Activated CD8-positive, alpha-beta memory T cell treated with anti-CD3 and anti-CD28 coated beads for 1 hour (primary cell): Measurements from ENCODE around the gene SLC9A9.
"Not testable (repeated sequence)": the region's sequence is repeated elsewhere in the genome, so short reads cannot be mapped to it uniquely, and the experiment has no call there.

Experiments
- DNase-seq, 2 donors: peaks; one replicate each; pipeline ENCODE4 v3.0.0-alpha.2; 2020; ENCODE audit warnings: low read depth in 1 of 2; ENCODE audit errors: extremely low read depth in 1 of 2

The SLC9A9 gene

DNA sequence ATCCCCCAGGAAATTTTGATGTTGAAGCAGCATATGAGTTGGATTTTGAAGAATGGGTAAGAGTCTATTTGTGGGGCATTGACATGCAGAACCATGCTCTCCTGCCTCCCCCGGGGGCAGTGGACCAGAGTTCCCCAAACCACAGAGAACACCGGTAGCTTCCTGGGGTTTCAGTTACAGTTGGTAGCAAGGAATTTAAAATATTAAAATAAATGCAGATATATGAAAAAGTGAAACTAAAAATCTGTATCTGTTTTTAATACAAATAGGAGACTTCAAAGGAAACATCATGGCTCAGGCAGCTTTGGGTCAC lies 37.4 kb downstream of the SLC9A9 start:
- DNase-seq, result no peak

GRCh38 chr3:143810166-143810952 lies 37.9 kb downstream of the SLC9A9 start:
- no peak for DNase-seq

GRCh38 chr3:143809121-143809621 lies 39.1 kb downstream of the SLC9A9 start:
- no peak for DNase-seq

- no peak for DNase-seq
Measured at GRCh38 chr3:143808030-143808429, 40.2 kb downstream of the SLC9A9 start.

- no peak for DNase-seq
Measured at GRCh38 chr3:143806038-143806437, 42.2 kb downstream of the SLC9A9 start.

DNA sequence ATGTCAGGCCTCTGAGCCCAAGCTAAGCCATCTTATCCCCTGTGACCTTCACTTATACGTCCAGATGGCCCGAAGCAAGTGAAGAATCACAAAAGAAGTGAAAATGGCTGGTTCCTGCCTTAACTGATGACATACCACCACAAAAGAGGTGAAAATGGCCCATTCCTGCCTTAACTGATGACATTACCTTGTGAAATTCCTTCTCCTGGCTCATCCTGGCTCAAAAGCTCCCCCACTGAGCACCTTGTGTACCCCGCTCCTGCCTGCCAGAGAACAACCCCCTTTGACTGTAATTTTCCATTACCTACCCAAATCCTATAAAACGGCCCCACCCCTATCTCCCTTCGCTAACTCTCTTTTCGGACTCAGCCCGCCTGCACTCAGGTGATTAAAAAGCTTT lies 42.8 kb downstream of the SLC9A9 start:
- not testable (repeated sequence) for DNase-seq

GRCh38 chr3:143801046-143801445 lies 47.2 kb downstream of the SLC9A9 start:
- not testable (repeated sequence) for DNase-seq

GRCh38 chr3:143798151-143798550 lies 50.1 kb downstream of the SLC9A9 start:
- not testable (repeated sequence) for DNase-seq

DNA sequence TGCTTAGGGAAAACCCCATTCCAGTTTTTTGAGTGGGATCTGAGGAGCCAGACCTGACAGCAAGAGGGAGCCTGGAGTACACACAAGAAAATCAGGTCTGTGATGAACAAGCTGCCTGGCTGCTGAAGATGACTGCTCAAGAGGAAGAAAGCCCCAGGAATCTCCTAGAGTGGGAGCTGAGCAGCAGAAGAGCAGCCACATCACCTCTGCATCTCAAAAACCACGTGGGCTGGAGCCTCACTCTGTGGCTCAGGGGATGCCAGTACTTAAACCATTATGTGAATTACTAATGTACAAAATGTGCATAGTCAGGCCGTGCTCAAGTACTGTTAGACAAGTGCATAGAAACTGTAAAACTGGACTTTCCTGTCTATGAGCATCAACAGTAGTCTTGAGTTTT lies 52.4 kb downstream of the SLC9A9 start:
- DNase-seq, result no peak

DNA sequence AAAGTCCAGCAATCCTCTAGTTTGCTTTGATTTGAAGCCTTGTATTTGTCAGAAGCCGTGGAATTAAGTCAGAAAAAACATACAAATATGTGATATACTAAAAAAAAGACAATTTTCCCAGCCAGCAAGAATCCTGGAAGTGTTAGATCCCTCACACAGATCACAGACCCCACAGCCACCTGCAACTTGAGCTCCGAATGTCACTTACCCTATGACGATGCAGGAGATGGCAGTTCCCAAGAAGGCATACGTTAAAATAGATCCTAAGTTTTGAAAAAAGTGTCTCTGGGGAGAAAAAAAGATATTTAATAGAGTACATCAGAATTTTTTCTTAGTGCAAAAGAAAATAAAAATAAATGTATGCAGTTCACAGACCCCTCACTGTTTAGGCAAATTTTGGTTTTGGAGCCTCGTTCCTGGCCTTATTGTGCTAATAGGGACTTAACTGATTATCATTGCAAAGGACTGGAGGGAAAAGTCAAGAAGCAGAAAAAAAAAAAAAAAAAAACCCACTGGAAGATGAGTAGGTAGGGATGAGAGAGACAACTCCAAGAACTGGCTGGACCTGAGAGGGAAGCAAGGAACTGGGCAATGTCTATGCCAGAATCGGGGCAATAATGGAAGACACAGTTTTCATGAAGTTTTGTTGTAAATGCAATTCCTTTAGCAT lies 53.3 kb downstream of the SLC9A9 start:
- no peak for DNase-seq

DNA sequence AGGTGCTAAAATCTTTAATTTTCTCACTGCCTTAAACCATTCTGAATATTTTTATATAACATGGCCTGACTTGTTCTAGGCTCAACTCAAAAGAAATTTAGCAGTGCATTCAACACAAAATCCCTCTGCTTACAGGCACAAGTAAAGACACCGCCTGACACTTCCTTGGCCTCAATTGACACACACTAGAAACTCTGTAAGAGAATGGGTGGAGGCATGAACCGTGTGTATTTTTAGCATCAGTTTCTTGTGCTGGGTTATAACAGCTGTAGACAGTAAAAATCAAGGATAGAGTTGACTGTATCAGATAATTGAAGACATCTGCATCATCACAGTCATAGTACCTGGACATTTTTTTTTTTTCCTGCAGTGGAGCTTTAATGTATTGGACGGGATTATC lies 54.3 kb downstream of the SLC9A9 start:
- DNase-seq, result no peak

GRCh38 chr3:143791386-143791785 lies 56.9 kb downstream of the SLC9A9 start:
- DNase-seq, result no peak

GRCh38 chr3:143786219-143787191 lies 61.8 kb downstream of the SLC9A9 start:
- no peak for DNase-seq

DNA sequence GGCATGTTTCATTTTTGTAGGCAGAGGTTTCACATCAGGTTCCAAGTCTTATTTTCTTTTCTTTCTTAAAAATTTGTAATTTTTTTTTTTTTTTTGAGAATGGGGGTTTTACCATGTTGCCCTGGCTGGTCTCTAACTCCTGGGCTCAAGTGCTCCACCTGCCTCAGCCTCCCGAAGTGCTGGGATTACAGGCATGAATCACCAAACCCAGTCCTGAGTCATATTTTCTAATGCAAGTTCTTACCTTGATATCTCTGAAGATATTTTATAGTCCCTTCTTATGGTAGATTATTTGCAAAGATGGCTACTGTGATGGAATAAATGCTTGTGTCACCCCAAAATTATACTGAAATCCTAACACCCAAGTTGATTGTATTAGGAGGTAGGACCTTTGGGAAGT lies 63.8 kb downstream of the SLC9A9 start:
- no peak for DNase-seq

GRCh38 chr3:143783851-143784370 lies 64.4 kb downstream of the SLC9A9 start:
- no peak for DNase-seq

GRCh38 chr3:143775459-143775858 lies 72.8 kb downstream of the SLC9A9 start:
- no peak for DNase-seq

DNA sequence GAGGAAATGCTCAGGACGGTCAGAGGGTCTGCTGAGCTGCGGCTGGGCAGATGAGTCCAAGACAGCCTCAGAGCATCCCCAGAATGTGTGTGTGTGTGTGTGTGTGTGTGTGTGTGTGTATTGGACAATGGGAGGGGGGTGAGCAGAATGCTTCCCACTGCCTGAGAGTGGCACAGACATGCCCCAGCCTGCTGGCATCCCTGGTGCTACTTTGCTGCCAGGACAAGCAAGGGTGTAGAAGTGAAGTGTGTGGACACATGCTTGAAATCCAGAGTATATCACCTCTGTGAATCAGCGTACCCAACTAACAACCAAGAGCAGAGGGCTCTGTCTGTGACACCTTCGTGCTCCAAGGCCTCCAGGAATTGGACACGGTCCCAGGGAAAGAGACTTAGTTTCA lies 76.3 kb downstream of the SLC9A9 start:
- no peak for DNase-seq

- DNase-seq, result no peak
Measured at GRCh38 chr3:143771258-143771657, 77.0 kb downstream of the SLC9A9 start.

DNA sequence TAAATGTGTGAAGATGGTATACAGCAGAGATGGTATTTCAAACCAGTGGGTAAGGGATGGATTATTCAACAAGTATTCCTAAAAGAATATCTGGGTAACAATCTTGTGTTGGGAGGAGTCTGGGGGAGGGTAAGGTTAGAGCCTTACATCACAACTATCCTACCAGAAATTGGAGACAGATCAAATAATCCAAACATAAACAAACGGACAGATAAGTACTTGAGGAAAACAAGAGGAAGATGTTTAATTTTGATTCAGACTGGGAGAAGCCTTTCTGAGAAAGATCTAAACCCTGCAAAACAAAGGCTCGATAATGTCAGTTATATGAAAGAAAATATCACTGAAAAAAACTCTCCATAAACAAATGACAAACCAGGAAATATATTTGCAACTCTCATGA lies 77.9 kb downstream of the SLC9A9 start:
- DNase-seq, result no peak

GRCh38 chr3:143769616-143770015 lies 78.7 kb downstream of the SLC9A9 start:
- no peak for DNase-seq

GRCh38 chr3:143764840-143765239 lies 83.4 kb downstream of the SLC9A9 start:
- no peak for DNase-seq
